OCI-M2 (cell line): ENCODE data around the gene FAM50A.

Experiments used
- DNase-seq: peaks from one replicate; lab custom pipeline; 2025; ENCODE audit not compliant: unreplicated experiment; lab: John Stamatoyannopoulos, UW

The FAM50A gene

GRCh38 chrX:154463611-154464220 is 19.8 kb downstream of the FAM50A start:
- DNase-seq: no peak

- DNase-seq: no peak
Observed at GRCh38 chrX:154464806-154465365, 20.9 kb downstream of the FAM50A start.

GRCh38 chrX:154465601-154466000 is 21.7 kb downstream of the FAM50A start:
- no peak for DNase-seq

- DNase-seq: no peak
Observed at GRCh38 chrX:154466036-154466435, 22.1 kb downstream of the FAM50A start.

GRCh38 chrX:154466907-154467306 is 23.0 kb downstream of the FAM50A start:
- DNase-seq: no peak

- no peak for DNase-seq
Observed at GRCh38 chrX:154467556-154467955, 23.6 kb downstream of the FAM50A start.

- no peak for DNase-seq
Observed at GRCh38 chrX:154468217-154468616, 24.3 kb downstream of the FAM50A start.

- DNase-seq: no peak
Observed at GRCh38 chrX:154469114-154469513, 25.2 kb downstream of the FAM50A start.

GRCh38 chrX:154469880-154470279 is 25.9 kb downstream of the FAM50A start:
- DNase-seq: no peak

GRCh38 chrX:154470434-154470833 is 26.5 kb downstream of the FAM50A start:
- DNase-seq: no peak

GRCh38 chrX:154470914-154471568 is 27.1 kb downstream of the FAM50A start:
- DNase-seq: no peak

GRCh38 chrX:154471839-154472684 is 28.1 kb downstream of the FAM50A start:
- no peak for DNase-seq

GRCh38 chrX:154472685-154473632 is 29.0 kb downstream of the FAM50A start:
- DNase-seq: no peak

GRCh38 chrX:154473683-154474082 is 29.7 kb downstream of the FAM50A start:
- DNase-seq: no peak

GRCh38 chrX:154476821-154477220 is 32.9 kb downstream of the FAM50A start:
- no peak for DNase-seq

- DNase-seq: no peak
Observed at GRCh38 chrX:154477891-154478477, 34.0 kb downstream of the FAM50A start.

- DNase-seq: peak; percentile 57
Observed at GRCh38 chrX:154478728-154479622, 35.0 kb downstream of the FAM50A start, which contains the start of gene LAGE3. TSS of gene LAGE3 (minus strand) at chrX:154479281. CDS start at chrX:154478915, 366 bp downstream.

- no peak for DNase-seq
Observed at GRCh38 chrX:154481195-154481594, 37.3 kb downstream of the FAM50A start.
